GM21526 (cell line): ENCODE measurements around the gene FAM228B.

ENCODE experiments used
- ATAC-seq: cut with Tn5 transposase; IDR thresholded peaks from one replicate; pipeline ENCODE4 v1.9.1; 2021; ENCODE audit warnings: moderate library complexity; ENCODE audit not compliant: unreplicated experiment, low FRiP score

Gene FAM228B

GRCh38 chr2:24152413-24153197 is 29.3 kb downstream of the FAM228B start:
- no peak for ATAC-seq

DNA sequence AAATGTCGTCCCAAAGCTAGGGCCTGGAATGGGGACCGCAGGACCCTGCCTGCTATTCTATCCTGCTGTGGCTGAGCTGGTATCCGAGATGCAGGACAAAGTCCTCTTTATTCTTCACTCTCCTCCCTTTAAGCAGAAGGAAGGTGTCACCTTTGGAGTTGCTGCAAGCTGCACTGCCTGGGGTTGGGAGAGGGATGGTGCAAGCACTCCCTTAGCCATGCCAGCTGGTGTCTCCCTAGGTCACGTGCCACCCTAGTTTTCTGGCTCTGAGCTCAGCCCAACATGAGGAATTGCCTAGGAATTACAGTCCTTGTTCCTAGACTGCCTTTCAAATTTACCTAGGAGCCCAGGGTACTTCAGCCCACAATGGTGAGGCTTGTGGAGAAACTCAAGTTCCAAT is 30.2 kb downstream of the FAM228B start:
- ATAC-seq = no peak

- ATAC-seq = no peak
Observed at GRCh38 chr2:24158131-24158530, 34.9 kb downstream of the FAM228B start.

DNA sequence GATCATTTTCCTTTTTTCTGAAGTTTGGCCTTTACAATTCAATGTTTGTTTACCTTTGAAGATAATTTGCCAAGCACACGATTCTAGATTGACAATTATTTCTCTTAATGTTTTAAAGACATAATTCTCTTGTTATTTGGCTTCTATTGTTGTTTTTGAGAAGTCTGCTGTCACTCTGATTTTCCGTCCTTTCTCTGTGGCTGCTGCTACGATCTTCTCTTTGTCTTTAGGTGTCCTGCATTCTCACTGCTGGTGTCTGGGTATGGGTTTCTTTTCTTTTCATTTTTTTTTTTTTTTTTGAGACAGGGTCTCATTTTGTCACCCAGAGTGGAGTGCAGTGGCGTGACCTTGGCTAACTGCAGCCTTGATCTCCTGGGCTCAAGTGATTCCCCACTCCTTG is 36.4 kb downstream of the FAM228B start:
- no peak for ATAC-seq

DNA sequence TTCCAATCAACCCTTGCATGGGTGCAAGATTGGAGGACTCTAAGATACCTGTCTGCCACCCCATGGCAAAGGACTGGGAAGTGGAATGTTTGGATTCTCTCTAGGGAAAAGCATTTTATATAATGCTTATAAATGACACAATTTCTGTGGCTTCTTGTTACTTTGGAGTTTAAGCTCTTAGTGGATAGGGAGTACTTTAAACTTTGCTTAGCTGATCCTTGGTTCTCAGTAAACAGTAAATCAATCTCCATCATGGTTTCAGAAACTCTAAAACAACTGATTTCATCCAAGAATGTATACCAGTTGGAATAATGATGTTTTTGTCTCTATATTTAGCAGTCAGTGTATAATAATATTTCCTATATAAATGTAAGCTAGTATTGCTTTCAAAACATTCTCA is 37.5 kb downstream of the FAM228B start:
- no peak for ATAC-seq

DNA sequence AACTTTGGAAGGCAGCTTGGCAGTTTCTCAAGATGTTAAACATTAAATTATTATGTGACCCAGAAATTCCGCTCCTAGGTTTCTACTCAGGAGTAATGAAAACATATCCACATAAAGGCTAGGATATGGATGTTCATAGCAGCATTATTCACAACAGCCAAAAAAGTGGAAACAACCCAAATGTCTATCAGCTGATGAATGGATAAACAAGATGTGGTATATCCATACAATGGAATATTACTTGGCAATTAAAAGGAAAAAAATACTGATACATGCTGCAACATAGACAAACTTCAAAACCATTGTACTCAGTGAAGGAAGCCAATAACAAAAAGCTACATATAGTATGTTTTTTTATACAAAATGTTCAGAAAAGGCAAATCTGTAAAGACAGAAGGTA is 39.2 kb downstream of the FAM228B start:
- no peak for ATAC-seq

- ATAC-seq = no peak
Observed at GRCh38 chr2:24163186-24163585, 39.9 kb downstream of the FAM228B start.

DNA sequence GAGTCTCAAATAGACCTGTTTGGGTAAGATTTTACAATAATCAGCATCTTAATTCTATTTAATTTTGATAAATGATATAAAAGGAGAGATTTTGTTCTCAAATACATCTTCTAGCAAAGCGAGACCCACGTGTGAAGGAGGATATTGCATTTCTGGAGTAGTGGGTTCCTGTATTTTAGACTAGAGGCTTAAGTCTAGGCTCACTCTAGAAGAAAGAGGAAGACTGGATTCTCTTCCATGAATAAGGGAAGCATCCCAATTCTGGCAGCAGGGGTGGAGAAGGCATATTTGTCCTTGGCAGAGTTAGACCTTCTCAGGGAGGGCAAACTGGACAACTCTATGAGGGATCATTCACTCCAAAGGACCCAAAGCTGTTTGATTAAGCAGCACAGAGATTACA is 40.3 kb downstream of the FAM228B start:
- no peak for ATAC-seq

DNA sequence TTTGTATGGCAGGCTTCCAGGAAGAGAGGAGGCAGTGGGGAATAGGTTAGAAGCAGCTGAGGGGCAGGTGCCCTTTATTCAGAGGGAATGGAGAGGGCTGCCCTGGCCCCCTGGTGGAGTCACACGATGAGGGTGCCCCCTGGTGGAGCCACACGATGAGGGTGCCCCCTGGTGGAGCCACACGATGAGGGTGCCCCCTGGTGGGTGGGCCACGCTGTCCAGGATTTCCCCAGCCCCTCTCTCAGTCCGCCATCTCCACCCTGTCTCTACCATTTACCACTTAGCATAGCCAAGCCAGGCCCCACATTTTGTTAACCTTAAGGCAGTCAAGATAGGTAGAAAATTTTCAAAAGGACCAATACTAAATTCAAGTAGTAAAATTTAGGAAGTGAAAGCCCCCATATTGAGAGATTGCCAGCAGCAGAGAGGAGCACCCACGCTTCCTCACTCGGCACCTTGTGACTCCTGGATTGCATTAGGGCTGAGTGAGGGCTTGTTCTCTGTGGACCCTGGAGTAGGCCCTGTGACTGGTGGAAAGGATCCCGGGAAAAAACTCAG is 41.2 kb downstream of the FAM228B start:
- ATAC-seq = peak; percentile 66

DNA sequence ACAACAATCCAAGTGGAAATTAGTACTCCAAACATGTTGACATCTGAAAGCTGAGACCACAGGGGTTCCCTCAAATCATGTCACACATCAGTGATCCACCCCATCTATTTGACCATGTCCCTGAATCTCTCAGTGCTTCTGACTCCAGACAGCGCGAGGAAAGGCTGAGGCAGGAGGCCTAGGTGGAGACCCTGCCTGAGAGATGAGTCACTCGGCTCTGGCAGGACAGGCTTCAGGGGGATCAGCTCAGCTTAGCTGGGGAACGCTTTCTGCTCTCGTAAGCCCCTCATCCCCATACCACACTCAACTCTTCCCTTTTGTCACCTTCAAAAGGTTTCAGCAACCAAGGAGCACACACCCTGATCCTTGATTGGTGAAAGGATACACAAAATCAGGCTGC is 45.8 kb downstream of the FAM228B start:
- ATAC-seq = no peak

- ATAC-seq = no peak
Observed at GRCh38 chr2:24174851-24175277, 51.6 kb downstream of the FAM228B start, which contains the start of gene FAM228A. TSS of gene FAM228A (plus strand) at chr2:24175053. CDS start at chr2:24175481, 428 bp downstream.

GRCh38 chr2:24175631-24176187 is 52.4 kb downstream of the FAM228B start:
- ATAC-seq = no peak

DNA sequence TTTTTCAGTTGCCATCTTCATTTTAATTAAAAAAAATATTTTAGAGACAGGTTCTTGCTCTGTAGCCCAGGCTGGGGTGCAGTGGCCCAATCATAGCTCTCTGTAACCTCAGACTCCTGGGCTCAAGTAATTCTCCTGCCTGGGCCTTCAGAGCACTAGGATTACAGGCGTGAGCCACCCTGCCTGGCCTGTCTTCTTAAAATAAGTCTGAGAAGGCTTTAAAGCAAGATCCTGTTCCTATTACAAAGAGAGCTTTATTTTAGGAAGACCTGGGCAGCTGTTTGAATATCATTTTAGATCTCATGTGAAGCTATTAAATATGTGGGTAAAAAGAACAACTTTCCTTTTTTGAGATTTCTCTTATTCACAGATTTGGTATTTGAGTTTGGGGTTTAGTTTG is 53.1 kb downstream of the FAM228B start:
- no peak for ATAC-seq

- no peak for ATAC-seq
Observed at GRCh38 chr2:24179683-24180082, 56.4 kb downstream of the FAM228B start.

DNA sequence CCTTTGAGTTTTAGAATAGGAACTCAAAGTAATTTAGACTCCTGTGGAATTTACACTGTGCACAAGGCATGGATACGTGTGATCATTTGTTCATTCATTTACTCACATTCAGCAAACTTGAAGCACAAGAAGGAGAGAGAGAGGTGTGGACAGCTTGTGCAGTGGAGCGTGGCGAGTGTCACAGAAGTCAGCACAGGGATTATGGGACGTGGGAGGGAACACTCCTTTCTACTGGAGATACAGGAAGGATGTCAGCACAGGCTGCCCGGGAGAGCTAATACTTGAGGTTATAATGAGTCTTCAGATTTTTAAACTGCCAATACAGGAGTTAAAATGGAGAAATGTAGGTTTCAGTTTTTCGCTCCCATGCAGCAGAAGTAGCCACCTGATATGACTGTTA is 58.6 kb downstream of the FAM228B start:
- no peak for ATAC-seq

DNA sequence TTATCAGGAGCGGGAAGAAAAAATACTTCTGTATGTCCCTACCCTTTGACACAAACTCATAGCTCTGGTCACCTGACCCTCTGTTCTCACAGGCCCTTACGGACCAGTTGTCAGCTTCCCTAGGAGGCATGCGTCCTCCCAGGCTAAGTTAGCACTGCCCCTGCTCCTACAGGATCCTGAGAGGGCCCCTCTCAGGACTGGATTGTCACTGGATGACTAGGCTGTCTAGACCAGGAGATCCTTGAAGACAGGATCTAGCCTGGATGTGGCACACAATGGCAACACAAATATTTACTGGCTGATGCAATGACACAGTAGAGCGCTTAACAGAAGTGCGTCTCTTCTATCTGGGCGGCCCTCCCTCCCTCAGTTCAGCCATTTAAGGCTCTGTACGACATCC is 59.2 kb downstream of the FAM228B start:
- no peak for ATAC-seq

DNA sequence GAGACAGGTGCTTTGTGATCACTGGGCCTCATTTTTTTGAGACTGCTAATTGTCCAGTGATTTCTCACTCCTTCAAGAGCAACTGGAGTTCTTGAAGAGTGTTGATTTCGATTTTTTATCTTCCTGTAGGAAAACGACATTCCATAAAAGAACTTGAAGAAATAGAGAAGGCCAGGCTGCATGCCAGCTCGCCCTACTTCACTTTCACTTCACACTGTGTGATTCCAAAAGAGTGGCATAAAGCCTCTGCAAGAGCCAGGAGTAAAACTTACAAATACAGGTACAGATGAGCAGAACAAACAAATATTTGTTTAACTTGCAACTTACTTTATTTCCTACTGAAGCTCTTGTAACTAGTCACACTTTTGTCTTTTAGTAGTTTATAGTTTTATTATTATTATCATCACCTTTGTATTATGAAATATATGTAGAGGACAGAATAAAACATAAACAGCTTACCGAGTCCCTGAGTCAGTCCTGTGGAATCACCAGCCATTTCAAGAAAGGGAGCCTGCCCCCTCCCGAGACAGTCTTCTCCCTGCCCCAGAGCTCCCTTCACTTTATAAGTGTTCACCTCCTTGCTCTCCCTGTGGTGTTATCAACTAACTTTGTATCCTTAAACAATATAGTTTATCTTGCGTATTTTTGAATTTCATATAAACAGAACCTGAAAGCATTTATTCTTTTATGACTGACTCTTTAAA is 60.2 kb downstream of the FAM228B start:
- ATAC-seq = no peak

- ATAC-seq = no peak
Observed at GRCh38 chr2:24189551-24189950, 66.3 kb downstream of the FAM228B start.

DNA sequence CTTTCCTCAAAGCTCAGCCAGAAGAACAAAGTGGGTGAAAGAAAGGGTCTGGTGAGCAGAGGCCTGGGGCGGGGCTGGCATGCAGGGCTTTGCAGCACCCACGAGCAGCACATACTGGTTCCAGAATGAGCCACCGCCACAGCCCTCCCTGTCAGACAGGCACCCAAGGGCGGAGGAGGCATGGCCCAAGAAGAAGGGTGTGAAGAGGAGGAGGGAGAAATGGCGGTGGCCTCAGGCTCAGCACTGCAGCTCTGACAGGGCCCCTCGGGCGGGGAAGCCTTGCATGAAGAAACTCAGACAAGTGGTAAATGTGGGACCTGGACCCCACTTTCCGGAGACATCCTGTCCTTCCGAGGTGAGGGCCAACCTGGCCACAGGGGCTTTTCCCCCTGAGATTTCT is 67.2 kb downstream of the FAM228B start:
- ATAC-seq = no peak

DNA sequence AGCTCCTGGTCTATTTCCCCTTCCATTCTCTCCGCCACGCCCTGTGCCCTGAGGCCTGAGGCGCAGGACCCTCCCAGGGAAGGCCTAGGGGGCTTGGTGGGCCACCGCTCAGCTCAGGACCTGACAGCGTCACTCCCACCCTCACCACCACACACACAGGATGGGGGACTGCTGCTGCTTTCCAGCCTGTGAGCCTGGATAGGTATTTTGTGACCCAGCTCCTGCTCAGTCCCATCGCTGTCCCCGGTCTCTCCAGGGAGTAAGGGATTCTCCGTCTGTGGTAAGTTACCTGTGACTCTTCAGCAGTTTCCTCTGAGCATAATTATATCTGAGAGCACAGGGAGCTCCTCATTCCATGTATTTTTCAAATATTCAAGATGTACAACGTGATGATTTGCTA is 67.9 kb downstream of the FAM228B start:
- no peak for ATAC-seq

DNA sequence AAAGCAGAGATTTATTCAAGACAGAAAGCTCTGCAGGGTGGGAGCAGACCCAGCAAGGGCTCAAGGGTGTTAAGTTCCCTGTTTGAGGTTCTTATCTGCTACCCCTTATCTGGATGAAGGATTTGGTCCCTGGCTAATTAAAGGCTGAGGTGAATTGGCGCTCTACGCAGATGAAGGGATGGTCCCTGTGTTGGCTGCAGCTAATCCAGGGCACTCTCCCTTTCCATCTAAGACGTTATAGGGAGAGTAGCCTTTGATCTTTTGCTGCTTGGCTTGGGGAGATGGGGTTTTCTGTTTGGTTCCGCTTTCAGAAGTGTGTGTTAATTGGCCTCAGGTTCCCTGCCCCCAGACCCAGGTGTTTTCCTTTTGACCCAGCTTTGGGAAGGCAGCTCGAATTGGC is 68.6 kb downstream of the FAM228B start:
- ATAC-seq = no peak
